Spleen (tissue), 11 donors: ENCODE measurements around the gene TMEM18. TPM values are rescaled to one million over a fixed set of nuclear protein-coding genes. Genes with fewer than 3 reads are reported as not detected.
"Not testable (repeated sequence)": the region's sequence is repeated elsewhere in the genome, so short reads cannot be mapped to it uniquely, and the experiment has no call there.

Experiments
- DNase-seq: peaks from one replicate; pipeline ENCODE4 v3.0.0-alpha.2; 2020
- H3K27ac ChIP-seq, 8 donors: fragments of 200-600 bp; sonication (generic) in 7 of 8; 1 replicate in 4 of 8; 2 replicates in 4 of 8; pipeline versions ENCODE4 v1.5.0 to v1.8.0; 2016 to 2021; ENCODE audit warnings: inconsistent platforms in 4 of 8, mild to moderate bottlenecking in 4 of 8, moderate library complexity in 1 of 8
- H3K27me3 ChIP-seq, 7 donors: fragments of 200-600 bp; sonication (generic) in 6 of 7; replicated peaks in 1 of 7; 1 replicate in 4 of 7; 2 replicates in 3 of 7; pipeline versions ENCODE4 v1.5.0 to v1.8.0; 2016 to 2021; ENCODE audit warnings: inconsistent platforms in 3 of 7, mild to moderate bottlenecking in 1 of 7
- H3K36me3 ChIP-seq, 6 donors: fragments of 200-600 bp; sonication (generic) in 5 of 6; 1 replicate in 4 of 6; 2 replicates in 2 of 6; pipeline versions ENCODE4 v1.5.0 to v1.8.0; 2016 to 2021; ENCODE audit warnings: inconsistent platforms in 2 of 6
- H3K4me1 ChIP-seq, 6 donors: fragments of 200-600 bp; sonication (generic) in 5 of 6; 1 replicate in 3 of 6; 2 replicates in 3 of 6; pipeline versions ENCODE4 v1.5.0 to v1.8.0; 2016 to 2021; ENCODE audit warnings: inconsistent platforms in 3 of 6
- H3K4me3 ChIP-seq, 8 donors: fragments of 200-600 bp; sonication (generic) in 7 of 8; 1 replicate in 4 of 8; 2 replicates in 4 of 8; pipeline versions ENCODE4 v1.5.0 to v1.8.0; 2016 to 2021; ENCODE audit warnings: inconsistent platforms in 4 of 8, mild to moderate bottlenecking in 4 of 8, moderate library complexity in 2 of 8
- H3K9me3 ChIP-seq, 8 donors: fragments of 200-600 bp; sonication (generic) in 7 of 8; 1 replicate in 4 of 8; 2 replicates in 4 of 8; pipeline versions ENCODE4 v1.5.0 to v1.8.0; 2016 to 2021; ENCODE audit warnings: inconsistent platforms in 4 of 8
- CTCF ChIP-seq, 11 experiments: fragments of 200-600 bp in 7 of 11; fragments of 450-650 bp in 4 of 11; sonication (generic) in 4 of 11; IDR thresholded peaks in 8 of 11; conservative IDR thresholded peaks in 3 of 11; 1 replicate in 7 of 11; 2 replicates in 4 of 11; pipeline versions ENCODE4 v1.4.0 to v1.8.0; 2016 to 2021; ENCODE audit warnings: antibody characterized with exemption in 11 of 11, inconsistent platforms in 4 of 11, mild to moderate bottlenecking in 1 of 11
- POLR2A ChIP-seq, 3 donors: fragments of 450-650 bp; IDR thresholded peaks; one replicate each; pipeline ENCODE4 v1.5.1; 2017; ENCODE audit warnings: antibody characterized with exemption in 3 of 3, mild to moderate bottlenecking in 1 of 3
- POLR2AphosphoS5 ChIP-seq, 3 donors: sonication (generic); formaldehyde crosslinking; IDR thresholded peaks; one replicate each; pipeline ENCODE4 v1.5.1; 2017; ENCODE audit warnings: antibody characterized with exemption in 3 of 3
- WGBS, 5 donors: extraction: QIAGEN DNeasy Blood & Tissue Kit in 3 of 5; methylation state at CpG; one replicate each; pipeline versions ENCODE4 v1.1.5 to v1.1.7; 2013 to 2018; 5-methylcytosine and 5-hydroxymethylcytosine counted together
- intact Hi-C: fragments of 100-400 bp; cut with DNase I; formaldehyde crosslinking; loops from one replicate; pipeline ENCODE4 v1.15.0; 2023; ENCODE audit warnings: low total_unique reads
- polyA plus RNA-seq, 3 donors: library from polyadenylated mRNA; stranded (reverse); fragments of 200-250 nt; gene quantifications; one replicate each; pipeline ENCODE4 v1.2.1, GENCODE V29; 2013
- total RNA-seq, 7 donors: library from RNA; depleted of rRNA in 3 of 7; stranded (reverse); fragments of >200 nt in 3 of 7; fragmentation: NEBNext Ultra II Directional in 4 of 7; extraction: Animal tissue kit (Norgen Biotek cat#: 25700) in 4 of 7; gene quantifications; one replicate each; pipeline versions ENCODE4 v1.1.0 to v1.2.1, GENCODE V29; 2016 to 2021
- donor health status: healthy with polysubstance abuse.
- donor health status: DM: no; HTN: no; CAD: no; lungs with moderate emphysema.
- donor health status: DM: no; HTN: no; CAD: no.
- donor health status: Bipolar disorder and iron deficiency.
- donor health status: healthy.
- donor health status: DM: no; HTN: no; CAD: no.
- donor health status: DM: yes; HTN: yes; CAD: no.

TMEM18 gene
- total and polyA plus RNA-seq, 10 donors, result 20.0 to 29.3 (median 22.6) TPM

DNA sequence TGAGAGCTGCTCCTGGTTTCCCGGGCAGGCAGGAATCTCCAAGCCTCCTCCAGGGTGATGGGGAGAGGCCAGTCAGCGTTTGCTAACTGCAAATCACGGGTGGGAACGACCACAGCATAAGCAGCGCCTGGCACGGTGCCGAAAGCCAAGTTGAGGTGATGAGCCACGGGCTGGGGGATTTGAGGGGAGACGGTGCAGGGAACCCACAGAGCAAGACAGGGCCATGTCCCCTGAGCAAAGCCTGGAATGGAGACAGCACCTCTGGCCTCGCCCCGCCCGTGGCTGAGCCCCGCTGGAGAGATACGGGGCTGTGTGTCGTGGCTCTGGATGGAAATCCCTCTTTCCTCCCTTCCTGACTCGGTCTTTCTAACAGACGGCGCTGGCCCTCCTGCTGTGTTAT lies 31.5 kb upstream of the TMEM18 start:
- Histone ChIP-seq H3K4me3 (no peak overlapping the region), H3K9me3 (peaks cover 0 to 9% (median 0%) of the 10 kb centered on the region in 8 donors)
- TF ChIP-seq POLR2AphosphoS5 (IDR thresholded peaks at IDR 0.05) (no peak), POLR2A (IDR thresholded peaks at IDR 0.05) (no peak), CTCF (IDR thresholded peaks at IDR 0.05 in 8 of 11, conservative IDR thresholded peaks at IDR 0.05 in 3 of 11) (no peak)

DNA sequence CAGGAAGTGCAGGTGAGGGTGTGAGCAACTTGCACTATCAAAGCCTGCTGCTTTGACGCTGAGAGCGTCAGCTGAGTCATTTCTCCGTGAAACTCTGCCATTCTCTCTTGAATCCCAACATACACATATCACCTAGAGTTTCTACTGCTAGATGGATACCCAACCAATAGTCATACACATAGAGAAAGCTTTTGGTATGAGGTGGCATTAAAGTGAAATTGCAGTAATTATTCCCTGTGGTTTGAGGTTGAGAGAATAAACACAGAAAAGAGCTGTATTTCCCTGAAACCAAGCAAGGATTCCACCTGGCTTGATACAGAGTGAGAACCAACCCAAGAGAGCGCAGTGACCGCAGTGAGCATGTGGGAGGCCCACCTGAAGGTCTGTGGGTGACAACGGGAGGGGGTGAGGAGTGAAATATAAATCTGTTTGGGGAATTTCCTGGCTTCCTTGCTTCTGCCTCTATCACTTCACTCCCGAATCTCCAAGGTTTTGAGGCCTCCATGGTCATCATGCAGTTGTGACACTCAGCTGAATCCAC lies 28.8 kb upstream of the TMEM18 start:
- Histone ChIP-seq H3K27ac (no peak overlapping the region), H3K4me1 (no peaks in the 10 kb centered on the region), H3K9me3 (peaks cover 0 to 9% (median 0%) of the 10 kb centered on the region in 8 donors), H3K27me3 (peaks cover 0 to 2% (median 0%) of the 10 kb centered on the region in 7 donors), H3K36me3 (no peaks in the 10 kb centered on the region), H3K4me3 (no peak overlapping the region)
- intact Hi-C loops, result no loop called here
- 68 to 77% (median 75%) methylated on average over 7 of the region's 7 CpGs for WGBS, 5 donors
- no peak for DNase-seq
- no peak for TF ChIP-seq POLR2A (IDR thresholded peaks at IDR 0.05)
- no peak for TF ChIP-seq POLR2AphosphoS5 (IDR thresholded peaks at IDR 0.05)

More for the DNA sequence above, 31.5 kb upstream of the TMEM18 start:
- Histone ChIP-seq H3K27me3 (peaks cover 0 to 17% (median under 1%) of the 10 kb centered on the region in 7 donors), H3K27ac (no peak overlapping the region), H3K4me1 (no peaks in the 10 kb centered on the region), H3K36me3 (no peaks in the 10 kb centered on the region)
- no peak for DNase-seq
- 75 to 91% (median 86%) methylated on average over 16 to 18 of the region's 18 CpGs for WGBS, 5 donors
- intact Hi-C loops, result no loop called here

- DNase-seq, intact Hi-C loops, H3K4me3 ChIP-seq, H3K36me3 ChIP-seq, H3K4me1 ChIP-seq, H3K27me3 ChIP-seq, H3K27ac ChIP-seq: not testable (repeated sequence)
- H3K9me3 ChIP-seq, result peaks cover 0 to 21% (median 7%) of the 10 kb centered on the region in 8 donors
- WGBS, 5 donors, result 78 to 88% (median 81%) methylated on average over 8 of the region's 8 CpGs
These were observed 25.6 kb upstream of the TMEM18 start for GRCh38 chr2:702765-703164.

- no peak for TF ChIP-seq CTCF (IDR thresholded peaks at IDR 0.05 in 8 of 11, conservative IDR thresholded peaks at IDR 0.05 in 3 of 11)
- no peak for TF ChIP-seq POLR2A (IDR thresholded peaks at IDR 0.05)
- no peak for TF ChIP-seq POLR2AphosphoS5 (IDR thresholded peaks at IDR 0.05)
- DNase-seq, result no peak
- peaks cover 0 to 31% (median 2%) of the 10 kb centered on the region in 6 donors for H3K4me1 ChIP-seq
- WGBS, 5 donors, result 84 to 92% (median 90%) methylated on average over 11 of the region's 11 CpGs
- peaks cover 0 to 12% (median 7%) of the 10 kb centered on the region in 8 donors for H3K9me3 ChIP-seq
- no peak overlapping the region for H3K4me3 ChIP-seq
- H3K36me3 ChIP-seq, result no peaks in the 10 kb centered on the region
- intact Hi-C loops, result no loop called here
- H3K27me3 ChIP-seq, result no peaks in the 10 kb centered on the region
- H3K27ac ChIP-seq, result peak overlapping the region in 1 of 8 donors; percentile 22
These were observed 19.9 kb upstream of the TMEM18 start for GRCh38 chr2:696999-697627.

GRCh38 chr2:696463-696862 lies 19.3 kb upstream of the TMEM18 start:
- H3K36me3 ChIP-seq, result no peaks in the 10 kb centered on the region
- TF ChIP-seq POLR2AphosphoS5 (IDR thresholded peaks at IDR 0.05), result peak in 1 of 3 donors; percentile 41
- TF ChIP-seq POLR2A (IDR thresholded peaks at IDR 0.05), result no peak
- no peak for TF ChIP-seq CTCF (IDR thresholded peaks at IDR 0.05 in 8 of 11, conservative IDR thresholded peaks at IDR 0.05 in 3 of 11)
- H3K4me3 ChIP-seq, result no peak overlapping the region
- H3K27ac ChIP-seq, result peak overlapping the region in 1 of 8 donors; percentile 22
- H3K4me1 ChIP-seq, result peaks cover 0 to 31% (median 2%) of the 10 kb centered on the region in 6 donors
- H3K9me3 ChIP-seq, result peaks cover 0 to 12% (median 7%) of the 10 kb centered on the region in 8 donors
- peak; percentile 83 for DNase-seq
- 44 to 73% (median 61%) methylated on average over 5 of the region's 5 CpGs for WGBS, 5 donors
- H3K27me3 ChIP-seq, result no peaks in the 10 kb centered on the region
- intact Hi-C loops, result no loop called here
